ENCODE data around the gene WTIP.
"Not testable (repeated sequence)": the region's sequence is repeated elsewhere in the genome, so short reads cannot be mapped to it uniquely, and the experiment has no call there.

GRCh38 chr19:34478496-34478895, 3.1 kb upstream of the WTIP start:
- TF ChIP-seq POLR2A (IDR thresholded peaks at IDR 0.05); CTCF (IDR thresholded peaks at IDR 0.05 in 4 of 5, conservative IDR thresholded peaks at IDR 0.05 in 1 of 5): not testable (repeated sequence)

Data from gastrocnemius medialis (tissue), 4 donors.